Epithelial cell of esophagus (primary cell): Measurements from ENCODE around the gene CLDN15.
A peak's percentile ranks its signal among the peaks of the same experiment; 100 is the strongest.

Experiments
- DNase-seq: peaks from one replicate; pipeline ENCODE4 v3.0.0; 2010; ENCODE audit warnings: low read depth
- H3K4me3 ChIP-seq: 2 replicates; pipeline ENCODE4 v1.5.1; 2011; ENCODE audit warnings: mild to moderate bottlenecking, low read length, control low read depth
- CTCF ChIP-seq: IDR thresholded peaks from 2 replicates; pipeline ENCODE4 v1.5.1; 2011; ENCODE audit warnings: low read depth, mild to moderate bottlenecking, low read length, control low read depth, inconsistent platforms; ENCODE audit not compliant: insufficient read depth; ENCODE audit errors: missing control alignments

Gene CLDN15

GRCh38 chr7:101218236-101219125 lies 19.1 kb downstream of the CLDN15 start:
- TF ChIP-seq CTCF: no peak
- H3K4me3 ChIP-seq: peak overlapping the region; percentile 87
- DNase-seq: no peak

GRCh38 chr7:101217388-101218235 lies 20.0 kb downstream of the CLDN15 start, which contains the start of the genes PLOD3 and ZNHIT1:
Gene PLOD3, minus strand, starts transcription at chr7:101217581. Its CDS starts 307 bp downstream, at chr7:101217274.
Gene ZNHIT1, plus strand, starts transcription at chr7:101218165. Its CDS starts 31 bp downstream, at chr7:101218196.
- DNase-seq: peak; percentile 97
- no peak for TF ChIP-seq CTCF

GRCh38 chr7:101216860-101217387 lies 20.7 kb downstream of the CLDN15 start:
- no peak for TF ChIP-seq CTCF
- H3K4me3 ChIP-seq: peak overlapping the region; percentile 87
- no peak for DNase-seq

More at GRCh38 chr7:101217388-101218235, 20.0 kb downstream of the CLDN15 start, which contains the start of the genes PLOD3 and ZNHIT1:
- peak within 1 kb of the TSS; percentile 87 for H3K4me3 ChIP-seq

GRCh38 chr7:101216001-101216859 lies 21.4 kb downstream of the CLDN15 start:
- H3K4me3 ChIP-seq: peak overlapping the region; percentile 87
- DNase-seq: no peak
- no peak for TF ChIP-seq CTCF

- no peak for DNase-seq
- no peak overlapping the region for H3K4me3 ChIP-seq
- TF ChIP-seq CTCF: no peak
Observed at GRCh38 chr7:101212014-101212413, 25.6 kb downstream of the CLDN15 start.

- no peak for TF ChIP-seq CTCF
- H3K4me3 ChIP-seq: no peak overlapping the region
Observed at GRCh38 chr7:101211501-101211900, 26.1 kb downstream of the CLDN15 start.

More at GRCh38 chr7:101211501-101211900, 26.1 kb downstream of the CLDN15 start:
- DNase-seq: no peak
